NCI-H2227 (cell line): ENCODE data around the gene DDX41.
"Not testable (repeated sequence)": the region's sequence is repeated elsewhere in the genome, so short reads cannot be mapped to it uniquely, and the experiment has no call there.

ENCODE experiments used
- DNase-seq: peaks from one replicate; lab custom pipeline; 2025; ENCODE audit not compliant: unreplicated experiment; lab: John Stamatoyannopoulos, UW

DDX41 gene

GRCh38 chr5:177537389-177538361 lies 20.9 kb upstream of the DDX41 start:
- no peak for DNase-seq

GRCh38 chr5:177536386-177536785 lies 19.6 kb upstream of the DDX41 start:
- no peak for DNase-seq

- DNase-seq, result no peak
These were observed 18.4 kb upstream of the DDX41 start for GRCh38 chr5:177535125-177535524.

- DNase-seq, result not testable (repeated sequence)
These were observed 17.7 kb upstream of the DDX41 start for GRCh38 chr5:177534433-177534832.

GRCh38 chr5:177531209-177531940 lies 14.6 kb upstream of the DDX41 start:
- DNase-seq, result no peak

- no peak for DNase-seq
These were observed 13.9 kb upstream of the DDX41 start for GRCh38 chr5:177530638-177531037.

GRCh38 chr5:177529247-177530203 lies 12.8 kb upstream of the DDX41 start:
- peak; percentile 56 for DNase-seq

GRCh38 chr5:177528631-177529030 lies 11.9 kb upstream of the DDX41 start:
- DNase-seq, result no peak

GRCh38 chr5:177527595-177527994 lies 10.8 kb upstream of the DDX41 start:
- no peak for DNase-seq

GRCh38 chr5:177526791-177527190 lies 10.0 kb upstream of the DDX41 start:
- DNase-seq, result no peak

- no peak for DNase-seq
These were observed 9.4 kb upstream of the DDX41 start for GRCh38 chr5:177526191-177526590.

GRCh38 chr5:177524941-177525655 lies 8.3 kb upstream of the DDX41 start:
- DNase-seq, result no peak

- DNase-seq, result no peak
These were observed 7.8 kb upstream of the DDX41 start for GRCh38 chr5:177524539-177524900.

GRCh38 chr5:177523711-177524538 lies 7.2 kb upstream of the DDX41 start:
- DNase-seq, result no peak

- no peak for DNase-seq
These were observed 4.3 kb upstream of the DDX41 start for GRCh38 chr5:177520916-177521513.

GRCh38 chr5:177520271-177520670 lies 3.5 kb upstream of the DDX41 start:
- DNase-seq, result no peak

- DNase-seq, result no peak
These were observed 2.9 kb upstream of the DDX41 start for GRCh38 chr5:177519463-177520235.

- no peak for DNase-seq
These were observed 1.2 kb downstream of the DDX41 start for GRCh38 chr5:177515580-177515979.
